RWPE2 (cell line): Measurements from ENCODE around the gene DENND1C.
"Not testable (repeated sequence)": the region's sequence is repeated elsewhere in the genome, so short reads cannot be mapped to it uniquely, and the experiment has no call there.

Source experiments
- ATAC-seq: fragments of 200-7000 bp; cut with Tn5 transposase; 3 replicates; pipeline ENCODE4 v1.9.1; 2021; ENCODE audit warnings: low read depth
- DNase-seq: peaks from one replicate; pipeline ENCODE4 v3.0.0-alpha.2; 2020; ENCODE audit warnings: low spot score
- H3K27ac ChIP-seq: fragments of 450-650 bp; 2 replicates; pipeline ENCODE4 v1.5.1; 2017; ENCODE audit warnings: mild to moderate bottlenecking; ENCODE audit not compliant: poor library complexity, severe bottlenecking
- H3K27me3 ChIP-seq: fragments of 250-450 bp; sonication (Bioruptor Pico); 2 replicates; pipeline ENCODE4 v1.5.1; 2021; ENCODE audit warnings: mild to moderate bottlenecking, moderate library complexity; ENCODE audit not compliant: insufficient read depth, poor library complexity, severe bottlenecking
- H3K36me3 ChIP-seq: fragments of 250-450 bp; sonication (Bioruptor Pico); 2 replicates; pipeline ENCODE4 v1.5.1; 2020; ENCODE audit warnings: low read depth, mild to moderate bottlenecking, moderate library complexity
- H3K4me1 ChIP-seq: fragments of 250-450 bp; sonication (Bioruptor Pico); 2 replicates; pipeline ENCODE4 v1.5.1; 2021; ENCODE audit warnings: mild to moderate bottlenecking, moderate library complexity; ENCODE audit not compliant: insufficient read depth, poor library complexity, severe bottlenecking
- H3K4me3 ChIP-seq: fragments of 250-450 bp; sonication (Bioruptor Pico); 2 replicates; pipeline ENCODE4 v1.5.1; 2021; ENCODE audit warnings: mild to moderate bottlenecking, moderate library complexity; ENCODE audit not compliant: severe bottlenecking
- H3K9me3 ChIP-seq: fragments of 250-450 bp; sonication (Bioruptor Pico); 2 replicates; pipeline ENCODE4 v1.5.1; 2021; ENCODE audit warnings: mild to moderate bottlenecking, moderate library complexity; ENCODE audit not compliant: severe bottlenecking
- CTCF ChIP-seq: fragments of 450-650 bp; IDR thresholded peaks from one replicate; pipeline ENCODE4 v1.5.1; 2017; ENCODE audit warnings: mild to moderate bottlenecking, moderate library complexity; ENCODE audit not compliant: poor library complexity, severe bottlenecking

Gene DENND1C

GRCh38 chr19:6509118-6509971, 27.8 kb upstream of the DENND1C start:
- Histone ChIP-seq H3K4me1 (no peaks in the 10 kb centered on the region), H3K36me3 (no peaks in the 10 kb centered on the region), H3K9me3 (no peaks in the 10 kb centered on the region), H3K27ac (no peak overlapping the region), H3K4me3 (no peak overlapping the region), H3K27me3 (no peaks in the 10 kb centered on the region)
- no peak for DNase-seq
- ATAC-seq: no peak
- TF ChIP-seq CTCF: no peak

GRCh38 chr19:6508028-6508771, 26.6 kb upstream of the DENND1C start:
- not testable (repeated sequence) for H3K27me3 ChIP-seq, H3K36me3 ChIP-seq, DNase-seq, H3K4me1 ChIP-seq, H3K9me3 ChIP-seq, H3K4me3 ChIP-seq, ATAC-seq, H3K27ac ChIP-seq

GRCh38 chr19:6503407-6504201, 22.0 kb upstream of the DENND1C start:
- H3K27me3 ChIP-seq: peaks cover 18% of the 10 kb centered on the region
- no peak for TF ChIP-seq CTCF
- ATAC-seq (no peak), DNase-seq (no peak)
- no peaks in the 10 kb centered on the region for H3K9me3 ChIP-seq
- H3K4me1 ChIP-seq: no peaks in the 10 kb centered on the region
- no peak overlapping the region for H3K4me3 ChIP-seq
- no peak overlapping the region for H3K27ac ChIP-seq
- H3K36me3 ChIP-seq: no peaks in the 10 kb centered on the region

- Histone ChIP-seq H3K36me3 (no peaks in the 10 kb centered on the region), H3K9me3 (no peaks in the 10 kb centered on the region), H3K27ac (no peak within 1 kb of the TSS), H3K4me1 (no peaks in the 10 kb centered on the region), H3K27me3 (peaks cover 18% of the 10 kb centered on the region), H3K4me3 (peak within 1 kb of the TSS; percentile 30)
- no peak for DNase-seq
- no peak for TF ChIP-seq CTCF
- ATAC-seq: no peak
These were observed 20.4 kb upstream of the DENND1C start, which contains the start of gene TUBB4A for GRCh38 chr19:6501740-6502648. Gene TUBB4A, minus strand, starts transcription at chr19:6502309. Its CDS starts 97 bp downstream, at chr19:6502212.
